GM21423 (cell line): ENCODE data around the gene DPF3.

Experiments used
- ATAC-seq: cut with Tn5 transposase; IDR thresholded peaks from one replicate; pipeline ENCODE4 v1.9.1; 2021; ENCODE audit warnings: mild to moderate bottlenecking, moderate library complexity; ENCODE audit not compliant: unreplicated experiment

The DPF3 gene

DNA sequence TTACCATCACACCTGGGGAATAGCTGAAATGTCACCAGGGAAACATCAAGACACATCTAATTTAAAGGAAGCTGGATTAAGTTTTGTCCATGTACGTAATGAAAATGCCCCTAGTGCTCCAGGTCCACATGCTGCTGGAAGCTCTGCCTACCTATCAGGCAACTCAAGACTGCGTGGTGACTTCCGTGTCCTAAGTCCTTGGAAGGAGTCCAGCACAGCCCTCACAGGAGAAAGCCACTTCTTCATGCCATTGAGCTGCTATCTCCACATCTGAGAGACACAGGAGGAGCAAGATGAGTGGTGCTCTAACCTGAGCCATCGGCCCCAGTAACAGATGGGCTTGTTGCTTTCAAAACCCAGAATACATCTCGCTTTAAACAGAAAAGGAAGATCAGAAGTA is 316.4 kb downstream of the DPF3 start:
- ATAC-seq, result no peak

- ATAC-seq, result no peak
Observed at GRCh38 chr14:72576258-72576657, 317.6 kb downstream of the DPF3 start.

DNA sequence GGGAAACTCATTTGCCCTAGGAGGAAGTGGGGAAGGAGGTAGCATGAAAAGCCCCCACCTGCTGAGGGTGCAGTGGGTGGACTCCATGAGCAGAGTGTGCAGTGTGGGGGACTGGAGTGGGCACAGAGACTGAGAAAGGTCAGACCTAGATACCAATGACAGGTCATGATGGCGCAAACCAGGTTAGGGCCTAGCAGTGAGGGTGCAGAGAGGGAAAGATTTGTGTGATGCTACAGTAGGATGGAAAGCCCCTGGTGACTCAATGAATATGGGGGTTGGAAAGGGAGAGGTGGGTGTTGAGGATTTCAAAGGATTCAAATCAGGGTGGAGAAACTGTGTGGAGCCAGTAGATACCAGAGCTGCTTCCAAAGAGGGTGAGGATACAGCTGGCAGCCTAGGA is 319.2 kb downstream of the DPF3 start:
- no peak for ATAC-seq

GRCh38 chr14:72573725-72574417 is 320.0 kb downstream of the DPF3 start:
- no peak for ATAC-seq
